Measurements from ENCODE around the gene DET1.

DNA sequence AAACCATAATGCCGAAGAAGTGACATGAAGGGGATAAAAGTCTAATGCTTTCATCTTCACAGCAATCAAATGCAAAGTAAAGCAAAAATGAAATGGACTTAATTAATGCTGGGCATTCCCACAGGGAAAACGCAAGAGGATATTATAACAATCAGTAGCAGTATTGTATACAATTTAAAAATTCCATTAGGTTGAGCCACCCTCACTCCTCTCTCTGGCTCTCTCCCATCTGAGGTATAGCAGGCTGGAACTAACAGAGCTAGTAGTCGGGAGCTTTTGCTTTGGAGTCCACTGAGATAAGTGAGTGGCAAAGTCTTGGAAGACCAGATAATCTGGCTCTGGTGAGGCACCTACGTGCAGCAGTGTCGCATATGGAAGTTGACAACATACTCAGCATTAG lies 33.9 kb downstream of the DET1 start:
- TF ChIP-seq GATA2 (IDR thresholded peaks at IDR 0.05; ENCODE audit: low read depth, low read length) (no peak), GATA3 (IDR thresholded peaks at IDR 0.05; ENCODE audit: low read depth, low read length) (no peak)
